ENCODE measurements around the gene PLPPR1. TPM values are rescaled to one million over a fixed set of nuclear protein-coding genes. Genes with fewer than 3 reads are reported as not detected.

The PLPPR1 gene
- total and polyA plus RNA-seq, 2 of the 13 experiments (the other 11 are each of a cell fraction or from before 2014, with no cell fraction given) = 16.0 to 84.7 TPM

- TF ChIP-seq ZNF260 (CRISPR knock-in tag; IDR thresholded peaks at IDR 0.05; ENCODE audit: borderline replicate concordance, low read depth) (no peak), ZNF652 (CRISPR knock-in tag; IDR thresholded peaks at IDR 0.05; ENCODE audit: borderline replicate concordance, low read depth) (0 out of 2 replicates have a peak, but pooled peaks have one; percentile 18), ZNF564 (CRISPR knock-in tag; IDR thresholded peaks at IDR 0.05) (no peak), ZNF225 (CRISPR knock-in tag; IDR thresholded peaks at IDR 0.05) (no peak), ZNF296 (CRISPR knock-in tag; conservative IDR thresholded peaks at IDR 0.05) (no peak), ZNF234 (CRISPR knock-in tag; conservative IDR thresholded peaks at IDR 0.05) (no peak), ZNF792 (CRISPR knock-in tag; IDR thresholded peaks at IDR 0.05) (no peak), ZNF207 (IDR thresholded peaks at IDR 0.05; ENCODE audit: borderline replicate concordance) (no peak), TCF12 (IDR thresholded peaks at IDR 0.05) (no peak), TCF12 (CRISPR knock-in tag; IDR thresholded peaks at IDR 0.05) (no peak), ZNF577 (CRISPR knock-in tag; IDR thresholded peaks at IDR 0.05; ENCODE audit: borderline replicate concordance, low read depth) (no peak), ZBTB39 (CRISPR knock-in tag; IDR thresholded peaks at IDR 0.05) (no peak), ZBTB3 (CRISPR knock-in tag; IDR thresholded peaks at IDR 0.05; ENCODE audit: borderline replicate concordance, low read depth) (no peak; the same call in 1 of the 2 replicates), ISL2 (CRISPR knock-in tag; IDR thresholded peaks at IDR 0.05) (peak; percentile 17; the same call in 1 of the 2 replicates), POLR2AphosphoS5 (IDR thresholded peaks at IDR 0.05; ENCODE audit: low read depth, low read length) (no peak), ZNF574 (CRISPR knock-in tag; IDR thresholded peaks at IDR 0.05) (no peak), SRSF1 (optimal IDR thresholded peaks at IDR 0.05; ENCODE audit: low read depth, low read length) (no peak)
- TF ChIP-seq, protein P1, sequence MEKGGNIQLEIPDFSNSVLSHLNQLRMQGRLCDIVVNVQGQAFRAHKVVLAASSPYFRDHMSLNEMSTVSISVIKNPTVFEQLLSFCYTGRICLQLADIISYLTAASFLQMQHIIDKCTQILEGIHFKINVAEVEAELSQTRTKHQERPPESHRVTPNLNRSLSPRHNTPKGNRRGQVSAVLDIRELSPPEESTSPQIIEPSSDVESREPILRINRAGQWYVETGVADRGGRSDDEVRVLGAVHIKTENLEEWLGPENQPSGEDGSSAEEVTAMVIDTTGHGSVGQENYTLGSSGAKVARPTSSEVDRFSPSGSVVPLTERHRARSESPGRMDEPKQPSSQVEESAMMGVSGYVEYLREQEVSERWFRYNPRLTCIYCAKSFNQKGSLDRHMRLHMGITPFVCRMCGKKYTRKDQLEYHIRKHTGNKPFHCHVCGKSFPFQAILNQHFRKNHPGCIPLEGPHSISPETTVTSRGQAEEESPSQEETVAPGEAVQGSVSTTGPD (CRISPR knock-in tag; IDR thresholded peaks at IDR 0.05) = no peak
- TF ChIP-seq, protein P2, sequence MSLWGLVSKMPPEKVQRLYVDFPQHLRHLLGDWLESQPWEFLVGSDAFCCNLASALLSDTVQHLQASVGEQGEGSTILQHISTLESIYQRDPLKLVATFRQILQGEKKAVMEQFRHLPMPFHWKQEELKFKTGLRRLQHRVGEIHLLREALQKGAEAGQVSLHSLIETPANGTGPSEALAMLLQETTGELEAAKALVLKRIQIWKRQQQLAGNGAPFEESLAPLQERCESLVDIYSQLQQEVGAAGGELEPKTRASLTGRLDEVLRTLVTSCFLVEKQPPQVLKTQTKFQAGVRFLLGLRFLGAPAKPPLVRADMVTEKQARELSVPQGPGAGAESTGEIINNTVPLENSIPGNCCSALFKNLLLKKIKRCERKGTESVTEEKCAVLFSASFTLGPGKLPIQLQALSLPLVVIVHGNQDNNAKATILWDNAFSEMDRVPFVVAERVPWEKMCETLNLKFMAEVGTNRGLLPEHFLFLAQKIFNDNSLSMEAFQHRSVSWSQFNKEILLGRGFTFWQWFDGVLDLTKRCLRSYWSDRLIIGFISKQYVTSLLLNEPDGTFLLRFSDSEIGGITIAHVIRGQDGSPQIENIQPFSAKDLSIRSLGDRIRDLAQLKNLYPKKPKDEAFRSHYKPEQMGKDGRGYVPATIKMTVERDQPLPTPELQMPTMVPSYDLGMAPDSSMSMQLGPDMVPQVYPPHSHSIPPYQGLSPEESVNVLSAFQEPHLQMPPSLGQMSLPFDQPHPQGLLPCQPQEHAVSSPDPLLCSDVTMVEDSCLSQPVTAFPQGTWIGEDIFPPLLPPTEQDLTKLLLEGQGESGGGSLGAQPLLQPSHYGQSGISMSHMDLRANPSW (CRISPR knock-in tag; IDR thresholded peaks at IDR 0.05; ENCODE audit: borderline replicate concordance) = no peak
- TF ChIP-seq, protein P3, sequence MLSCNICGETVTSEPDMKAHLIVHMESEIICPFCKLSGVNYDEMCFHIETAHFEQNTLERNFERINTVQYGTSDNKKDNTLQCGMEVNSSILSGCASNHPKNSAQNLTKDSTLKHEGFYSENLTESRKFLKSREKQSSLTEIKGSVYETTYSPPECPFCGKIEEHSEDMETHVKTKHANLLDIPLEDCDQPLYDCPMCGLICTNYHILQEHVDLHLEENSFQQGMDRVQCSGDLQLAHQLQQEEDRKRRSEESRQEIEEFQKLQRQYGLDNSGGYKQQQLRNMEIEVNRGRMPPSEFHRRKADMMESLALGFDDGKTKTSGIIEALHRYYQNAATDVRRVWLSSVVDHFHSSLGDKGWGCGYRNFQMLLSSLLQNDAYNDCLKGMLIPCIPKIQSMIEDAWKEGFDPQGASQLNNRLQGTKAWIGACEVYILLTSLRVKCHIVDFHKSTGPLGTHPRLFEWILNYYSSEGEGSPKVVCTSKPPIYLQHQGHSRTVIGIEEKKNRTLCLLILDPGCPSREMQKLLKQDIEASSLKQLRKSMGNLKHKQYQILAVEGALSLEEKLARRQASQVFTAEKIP (CRISPR knock-in tag; IDR thresholded peaks at IDR 0.05; ENCODE audit: borderline replicate concordance) = no peak
Measured at GRCh38 chr9:101324245-101324804, 295.8 kb downstream of the PLPPR1 start (continued).
